Measurements from ENCODE around the gene CELF4.

DNA sequence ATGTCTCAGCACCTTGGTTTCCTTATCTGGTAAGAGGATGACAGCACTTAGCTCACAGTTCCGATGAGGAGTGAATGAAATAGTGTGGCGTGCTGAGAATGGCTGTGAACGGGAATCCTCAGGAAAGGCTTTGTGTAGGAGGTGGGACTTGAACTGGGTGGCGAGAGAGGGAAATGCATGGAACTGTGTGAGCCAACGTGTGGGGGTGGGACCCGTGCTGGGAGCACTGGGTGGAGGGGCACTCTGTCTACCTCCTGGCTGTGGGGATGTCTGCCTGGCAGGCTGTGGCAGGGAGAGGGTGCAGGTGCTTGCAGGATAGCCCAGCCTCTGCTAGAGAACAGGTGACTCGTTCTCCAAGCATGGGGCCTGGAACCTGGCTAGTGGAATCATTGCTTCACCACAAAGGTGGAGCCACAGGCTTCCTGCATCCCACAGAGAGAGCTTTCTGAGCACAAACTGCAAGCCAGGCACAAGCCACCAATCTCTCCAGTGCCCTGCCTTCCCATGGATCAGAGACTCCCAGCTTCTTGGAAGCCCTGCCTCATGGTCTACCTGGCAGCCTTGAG is 145.2 kb downstream of the CELF4 start:
- TF ChIP-seq, protein P1, sequence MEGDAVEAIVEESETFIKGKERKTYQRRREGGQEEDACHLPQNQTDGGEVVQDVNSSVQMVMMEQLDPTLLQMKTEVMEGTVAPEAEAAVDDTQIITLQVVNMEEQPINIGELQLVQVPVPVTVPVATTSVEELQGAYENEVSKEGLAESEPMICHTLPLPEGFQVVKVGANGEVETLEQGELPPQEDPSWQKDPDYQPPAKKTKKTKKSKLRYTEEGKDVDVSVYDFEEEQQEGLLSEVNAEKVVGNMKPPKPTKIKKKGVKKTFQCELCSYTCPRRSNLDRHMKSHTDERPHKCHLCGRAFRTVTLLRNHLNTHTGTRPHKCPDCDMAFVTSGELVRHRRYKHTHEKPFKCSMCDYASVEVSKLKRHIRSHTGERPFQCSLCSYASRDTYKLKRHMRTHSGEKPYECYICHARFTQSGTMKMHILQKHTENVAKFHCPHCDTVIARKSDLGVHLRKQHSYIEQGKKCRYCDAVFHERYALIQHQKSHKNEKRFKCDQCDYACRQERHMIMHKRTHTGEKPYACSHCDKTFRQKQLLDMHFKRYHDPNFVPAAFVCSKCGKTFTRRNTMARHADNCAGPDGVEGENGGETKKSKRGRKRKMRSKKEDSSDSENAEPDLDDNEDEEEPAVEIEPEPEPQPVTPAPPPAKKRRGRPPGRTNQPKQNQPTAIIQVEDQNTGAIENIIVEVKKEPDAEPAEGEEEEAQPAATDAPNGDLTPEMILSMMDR (IDR thresholded peaks at IDR 0.05): no peak
- no peak for TF ChIP-seq POLR2AphosphoS5 (IDR thresholded peaks at IDR 0.05)

Measured in breast epithelium (tissue), 3 donors.